Measurements from ENCODE around the gene AEBP2.
A peak's percentile ranks its signal among the peaks of the same experiment; 100 is the strongest.

Gene AEBP2

DNA sequence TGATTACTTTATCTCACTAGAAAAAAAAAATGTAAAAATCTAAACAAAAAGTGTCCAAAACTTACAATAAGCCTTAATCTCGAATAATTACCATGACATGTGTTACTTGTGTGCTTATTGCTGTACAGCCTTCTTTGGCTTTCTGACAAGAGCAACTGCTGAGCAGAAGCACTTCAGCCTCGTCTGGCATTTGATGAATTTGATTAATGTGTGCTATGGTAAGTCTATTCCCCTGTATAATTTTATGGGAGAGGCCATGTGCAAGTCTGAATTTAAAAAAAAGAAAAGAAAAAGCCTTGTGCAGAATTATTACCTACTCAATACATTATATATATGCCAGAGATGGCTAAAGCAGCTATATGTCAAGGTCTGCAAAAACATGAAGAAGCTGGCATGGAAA lies 113.9 kb downstream of the AEBP2 start:
- no peak for DNase-seq
- Mint-ChIP-seq H3K4me3 (peak overlapping the region; percentile 50), H3K27ac (no peak overlapping the region), H3K9me3 (no peaks in the 10 kb centered on the region), H3K4me1 (ENCODE audit: low read depth) (peaks cover 24% of the 10 kb centered on the region), H3K36me3 (ENCODE audit: low read depth) (peaks cover 19% of the 10 kb centered on the region), H3K27me3 (no peaks in the 10 kb centered on the region)

DNA sequence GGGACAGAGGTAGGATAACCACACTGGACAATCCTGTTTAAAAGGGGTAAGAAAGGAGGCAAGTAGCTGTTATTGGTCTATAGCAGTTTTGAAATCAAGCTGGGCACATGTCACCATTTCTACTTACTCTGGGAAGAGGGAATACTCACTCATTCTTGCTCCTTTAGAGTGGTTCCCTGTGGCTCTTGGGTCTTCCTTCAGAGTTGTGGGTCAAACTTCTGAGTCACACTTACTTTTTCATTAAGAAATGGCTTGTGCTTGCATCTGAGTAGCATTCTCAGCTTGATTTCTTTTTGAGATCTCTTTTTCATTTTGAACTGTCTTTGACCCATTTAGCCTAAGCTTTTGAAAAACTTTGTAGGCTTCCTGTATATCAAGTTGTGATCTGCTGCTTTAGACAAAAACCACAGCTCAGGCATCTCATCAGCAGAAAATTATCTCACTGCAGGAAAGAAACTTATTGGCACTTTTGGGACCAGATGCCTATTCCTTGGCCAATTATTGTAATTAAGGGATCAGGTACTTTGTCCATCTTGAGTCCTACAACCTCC lies 122.2 kb downstream of the AEBP2 start:
- Mint-ChIP-seq H3K9me3 (peaks cover 3% of the 10 kb centered on the region), H3K27me3 (no peaks in the 10 kb centered on the region), H3K36me3 (ENCODE audit: low read depth) (peaks cover 25% of the 10 kb centered on the region), H3K4me3 (no peak overlapping the region), H3K27ac (no peak overlapping the region), H3K4me1 (ENCODE audit: low read depth) (peaks cover 6% of the 10 kb centered on the region)
- DNase-seq: no peak

All from activated T-cell treated with anti-CD3 and anti-CD28 coated beads, Interleukin-2, amount 50 U/mL, for 24 hours (primary cell).